Dedifferentiated amniotic fluid mesenchymal stem cell (primary cell): ENCODE results near the gene GPR146.

Experiments used
- DNase-seq: peaks from one replicate; pipeline ENCODE4 v3.0.0-alpha.2; 2016; ENCODE audit errors: extremely low spot score

GPR146 gene

GRCh38 chr7:1106063-1106792 lies 61.9 kb downstream of the GPR146 start:
- DNase-seq = no peak

- DNase-seq = no peak
These were observed 62.6 kb downstream of the GPR146 start for GRCh38 chr7:1106793-1107421.

GRCh38 chr7:1108264-1108920 lies 64.0 kb downstream of the GPR146 start:
- no peak for DNase-seq
